Mesodermal cell (in vitro differentiated cells): Measurements from ENCODE around the gene MAP1LC3B2. TPM values are rescaled to one million over a fixed set of nuclear protein-coding genes. Genes with fewer than 3 reads are reported as not detected.

Source experiments
- H3K27ac ChIP-seq: 2 replicates; pipeline ENCODE4 v1.7.0; 2013; ENCODE audit warnings: mild to moderate bottlenecking, low read depth, low read length, moderate library complexity; ENCODE audit not compliant: severe bottlenecking
- H3K36me3 ChIP-seq: 2 replicates; pipeline ENCODE4 v1.7.1; 2013; ENCODE audit warnings: mild to moderate bottlenecking, low read length, moderate library complexity; ENCODE audit not compliant: control insufficient read depth, insufficient read depth
- H3K4me1 ChIP-seq: one replicate; pipeline ENCODE4 v1.7.1; 2013; ENCODE audit warnings: mild to moderate bottlenecking, low read length; ENCODE audit not compliant: insufficient read depth, control insufficient read depth, poor library complexity, severe bottlenecking
- H3K4me3 ChIP-seq: 2 replicates; pipeline ENCODE4 v1.7.0; 2013; ENCODE audit warnings: low read length, control low read depth, mild to moderate bottlenecking; ENCODE audit not compliant: insufficient read depth, poor library complexity, severe bottlenecking; ENCODE audit errors: extremely low read depth
- H3K9me3 ChIP-seq: 2 replicates; pipeline ENCODE4 v1.7.1; 2013; ENCODE audit warnings: mild to moderate bottlenecking, low read length, moderate library complexity; ENCODE audit not compliant: control insufficient read depth
- WGBS, 2 experiments: methylation state at CpG; one replicate each; pipeline ENCODE4 v1.1.5; 2013; ENCODE audit warnings: missing lambda C conversion rate in 2 of 2; ENCODE audit not compliant: insufficient coverage in 2 of 2; 5-methylcytosine and 5-hydroxymethylcytosine counted together
- polyA plus RNA-seq, 2 experiments: library from polyadenylated mRNA; stranded (reverse); fragments of 50-300 nt; gene quantifications; one replicate each; pipeline ENCODE4 v1.2.3, GENCODE V29; 2013

Gene MAP1LC3B2
- polyA plus RNA-seq (2013, experiment 1 of 2) = 2.2 TPM
- polyA plus RNA-seq (2013, experiment 2 of 2) = 3.4 TPM

- 72 to 74% methylated on average over 13 to 15 of the region's 19 CpGs for WGBS, 2 experiments
- H3K4me1 ChIP-seq = peaks cover 4% of the 10 kb centered on the region
- H3K9me3 ChIP-seq = peaks cover 3% of the 10 kb centered on the region
- no peak within 1 kb of the TSS for H3K4me3 ChIP-seq
- H3K36me3 ChIP-seq = no peaks in the 10 kb centered on the region
- H3K27ac ChIP-seq = peak within 1 kb of the TSS; percentile 33
Observed at GRCh38 chr12:116559162-116559935, at the start of gene MAP1LC3B2. Gene MAP1LC3B2 (plus strand): TSS chr12:116559381. CDS start chr12:116575943, 16,562 bp downstream.

- Histone ChIP-seq H3K4me3 (no peak overlapping the region), H3K4me1 (no peaks in the 10 kb centered on the region), H3K27ac (no peak overlapping the region), H3K9me3 (no peaks in the 10 kb centered on the region), H3K36me3 (no peaks in the 10 kb centered on the region)
- WGBS, 2 experiments = 89 to 93% methylated on average over 6 to 7 of the region's 8 CpGs
Observed at GRCh38 chr12:116513944-116514343, 45.2 kb upstream of the MAP1LC3B2 start.

- no peak overlapping the region for H3K4me3 ChIP-seq
- no peaks in the 10 kb centered on the region for H3K36me3 ChIP-seq
- no peaks in the 10 kb centered on the region for H3K4me1 ChIP-seq
- WGBS, 2 experiments = 83 to 97% methylated on average over 2 of the region's 4 CpGs
- H3K27ac ChIP-seq = no peak overlapping the region
- no peaks in the 10 kb centered on the region for H3K9me3 ChIP-seq
Observed at GRCh38 chr12:116515684-116516083, 43.5 kb upstream of the MAP1LC3B2 start.

- no peak overlapping the region for H3K4me3 ChIP-seq
- H3K27ac ChIP-seq = no peak overlapping the region
- no peaks in the 10 kb centered on the region for H3K36me3 ChIP-seq
- WGBS, 2 experiments = 92 to 95% methylated on average over 11 of the region's 11 CpGs
- peaks cover 6% of the 10 kb centered on the region for H3K4me1 ChIP-seq
- no peaks in the 10 kb centered on the region for H3K9me3 ChIP-seq
Observed at GRCh38 chr12:116516657-116517056, 42.5 kb upstream of the MAP1LC3B2 start.

GRCh38 chr12:116517431-116518045 is 41.6 kb upstream of the MAP1LC3B2 start:
- 72 to 74% methylated on average over 3 of the region's 4 CpGs for WGBS, 2 experiments
- no peak overlapping the region for H3K27ac ChIP-seq
- H3K4me3 ChIP-seq = no peak overlapping the region

GRCh38 chr12:116520225-116520760 is 38.9 kb upstream of the MAP1LC3B2 start:
- Histone ChIP-seq H3K9me3 (no peaks in the 10 kb centered on the region), H3K27ac (no peak overlapping the region), H3K4me3 (no peak overlapping the region), H3K36me3 (no peaks in the 10 kb centered on the region), H3K4me1 (peaks cover 9% of the 10 kb centered on the region)
- 95 to 98% methylated on average over 7 to 8 of the region's 9 CpGs for WGBS, 2 experiments

More at GRCh38 chr12:116517431-116518045, 41.6 kb upstream of the MAP1LC3B2 start:
- H3K36me3 ChIP-seq = no peaks in the 10 kb centered on the region
- H3K4me1 ChIP-seq = peaks cover 9% of the 10 kb centered on the region
- H3K9me3 ChIP-seq = no peaks in the 10 kb centered on the region

- Histone ChIP-seq H3K4me3 (no peak overlapping the region), H3K4me1 (peaks cover 15% of the 10 kb centered on the region), H3K36me3 (no peaks in the 10 kb centered on the region), H3K9me3 (no peaks in the 10 kb centered on the region), H3K27ac (no peak overlapping the region)
- 71 to 79% methylated on average over 7 to 12 of the region's 15 CpGs for whole genome bisulfite sequencing, 2 experiments
Observed at GRCh38 chr12:116520801-116521471, 38.2 kb upstream of the MAP1LC3B2 start.

GRCh38 chr12:116524311-116524710 is 34.9 kb upstream of the MAP1LC3B2 start:
- no peak overlapping the region for H3K27ac ChIP-seq
- H3K36me3 ChIP-seq = no peaks in the 10 kb centered on the region
- H3K4me3 ChIP-seq = no peak overlapping the region
- no peaks in the 10 kb centered on the region for H3K9me3 ChIP-seq
- 94% methylated on average over 10 of the region's 10 CpGs for WGBS, 2 experiments
- H3K4me1 ChIP-seq = peaks cover 25% of the 10 kb centered on the region

GRCh38 chr12:116524964-116525379 is 34.2 kb upstream of the MAP1LC3B2 start:
- 2 to 13% methylated on average over 4 of the region's 4 CpGs for WGBS, 2 experiments
- H3K9me3 ChIP-seq = no peaks in the 10 kb centered on the region
- H3K4me1 ChIP-seq = peaks cover 25% of the 10 kb centered on the region
- no peak overlapping the region for H3K4me3 ChIP-seq
- H3K27ac ChIP-seq = peak overlapping the region; percentile 64
- H3K36me3 ChIP-seq = no peaks in the 10 kb centered on the region

- WGBS, 2 experiments = 33 to 37% methylated on average over 13 to 15 of the region's 15 CpGs
- Histone ChIP-seq H3K4me1 (peaks cover 25% of the 10 kb centered on the region), H3K9me3 (no peaks in the 10 kb centered on the region), H3K27ac (peak overlapping the region; percentile 64), H3K36me3 (no peaks in the 10 kb centered on the region), H3K4me3 (peak overlapping the region; percentile 8)
Observed at GRCh38 chr12:116525418-116526001, 33.7 kb upstream of the MAP1LC3B2 start.
